Suprapubic skin (tissue), 4 donors: ENCODE results near the gene RAD51C. TPM values are rescaled to one million over a fixed set of nuclear protein-coding genes. Genes with fewer than 3 reads are reported as not detected.
"Not testable (repeated sequence)": the region's sequence is repeated elsewhere in the genome, so short reads cannot be mapped to it uniquely, and the experiment has no call there.

Source experiments
- DNase-seq, 2 donors: peaks; one replicate each; pipeline ENCODE4 v3.0.0-alpha.2; 2019; ENCODE audit warnings: low spot score in 2 of 2
- H3K27ac ChIP-seq: fragments of 200-600 bp; sonication (generic); one replicate; pipeline ENCODE4 v1.5.1; 2019
- H3K27me3 ChIP-seq: fragments of 200-600 bp; sonication (generic); one replicate; pipeline ENCODE4 v1.5.1; 2019
- H3K36me3 ChIP-seq: fragments of 200-600 bp; sonication (generic); one replicate; pipeline ENCODE4 v1.5.1; 2019
- H3K4me1 ChIP-seq: fragments of 200-600 bp; sonication (generic); one replicate; pipeline ENCODE4 v1.5.1; 2019
- H3K4me3 ChIP-seq: fragments of 200-600 bp; sonication (generic); one replicate; pipeline ENCODE4 v1.5.1; 2019; ENCODE audit warnings: mild to moderate bottlenecking
- H3K9me3 ChIP-seq: fragments of 200-600 bp; sonication (generic); one replicate; pipeline ENCODE4 v1.5.1; 2019
- EP300 ChIP-seq: sonication (generic); formaldehyde crosslinking; IDR thresholded peaks from one replicate; pipeline ENCODE4 v1.6.1; 2017; ENCODE audit warnings: antibody characterized with exemption
- POLR2A ChIP-seq, 2 donors: fragments of 450-650 bp; IDR thresholded peaks; one replicate each; pipeline ENCODE4 v1.6.1; 2017; ENCODE audit warnings: antibody characterized with exemption in 2 of 2, mild to moderate bottlenecking in 2 of 2, moderate library complexity in 2 of 2
- POLR2AphosphoS5 ChIP-seq, 3 donors: sonication (generic); formaldehyde crosslinking; IDR thresholded peaks; one replicate each; pipeline ENCODE4 v1.6.1; 2017; ENCODE audit warnings: antibody characterized with exemption in 3 of 3
- WGBS: methylation state at CpG from one replicate; pipeline ENCODE4 v1.1.5; 2018; 5-methylcytosine and 5-hydroxymethylcytosine counted together
- total RNA-seq, 4 donors: library from RNA; depleted of rRNA; stranded (reverse); fragments of >200 nt; gene quantifications; one replicate each; pipeline ENCODE4 v1.1.0, GENCODE V29; 2016
- TF ChIP-seq, protein P1 (sequence below), 2 donors: fragments of 200-600 bp in 1 of 2; fragments of 450-650 bp in 1 of 2; sonication (generic) in 1 of 2; IDR thresholded peaks; one replicate each; pipeline ENCODE4 v1.5.1; 2016 to 2019; ENCODE audit warnings: antibody characterized with exemption in 2 of 2, mild to moderate bottlenecking in 1 of 2, moderate library complexity in 1 of 2

The RAD51C gene
- total RNA-seq, 4 donors from 2014 or later = 9.5 to 21.2 (median 11.8) TPM

DNA sequence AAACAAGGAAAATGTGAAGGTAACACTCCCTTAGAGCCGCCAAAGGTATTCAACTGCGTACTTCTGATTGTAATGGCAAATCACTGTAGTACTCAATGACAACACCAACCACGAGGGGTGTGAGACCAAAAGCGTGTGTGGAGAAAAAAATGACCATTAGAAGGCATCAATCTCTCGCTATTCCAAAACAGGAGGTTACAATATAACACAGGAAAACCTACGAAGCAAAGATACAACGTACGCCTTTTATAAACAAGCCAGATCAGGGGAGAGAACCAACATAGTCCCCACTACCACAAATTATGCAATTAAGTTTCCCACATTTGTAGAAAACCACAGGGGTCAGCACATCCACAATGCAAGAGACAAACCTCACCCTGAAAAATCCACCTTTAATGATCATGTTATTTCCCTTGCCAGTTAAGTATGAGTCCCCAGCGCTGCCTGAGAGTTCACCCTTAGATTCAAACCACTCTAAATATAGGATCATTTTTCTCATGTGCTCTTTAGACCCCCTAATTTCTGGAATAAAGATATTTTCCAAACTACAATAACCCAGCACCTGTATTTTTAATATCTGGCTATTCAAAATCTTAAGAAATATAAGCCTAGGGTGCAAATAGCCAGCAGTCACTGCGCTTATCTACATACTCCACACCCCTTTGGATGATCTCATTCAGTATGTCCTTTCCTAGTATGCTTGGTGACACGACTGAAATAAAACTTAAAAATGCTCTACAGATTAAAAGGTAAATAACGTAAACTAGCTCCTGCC lies 13.0 kb upstream of the RAD51C start:
- peak overlapping the region; percentile 19 for H3K27ac ChIP-seq
- WGBS = 42% methylated on average over 12 of the region's 12 CpGs
- TF ChIP-seq, protein P1, sequence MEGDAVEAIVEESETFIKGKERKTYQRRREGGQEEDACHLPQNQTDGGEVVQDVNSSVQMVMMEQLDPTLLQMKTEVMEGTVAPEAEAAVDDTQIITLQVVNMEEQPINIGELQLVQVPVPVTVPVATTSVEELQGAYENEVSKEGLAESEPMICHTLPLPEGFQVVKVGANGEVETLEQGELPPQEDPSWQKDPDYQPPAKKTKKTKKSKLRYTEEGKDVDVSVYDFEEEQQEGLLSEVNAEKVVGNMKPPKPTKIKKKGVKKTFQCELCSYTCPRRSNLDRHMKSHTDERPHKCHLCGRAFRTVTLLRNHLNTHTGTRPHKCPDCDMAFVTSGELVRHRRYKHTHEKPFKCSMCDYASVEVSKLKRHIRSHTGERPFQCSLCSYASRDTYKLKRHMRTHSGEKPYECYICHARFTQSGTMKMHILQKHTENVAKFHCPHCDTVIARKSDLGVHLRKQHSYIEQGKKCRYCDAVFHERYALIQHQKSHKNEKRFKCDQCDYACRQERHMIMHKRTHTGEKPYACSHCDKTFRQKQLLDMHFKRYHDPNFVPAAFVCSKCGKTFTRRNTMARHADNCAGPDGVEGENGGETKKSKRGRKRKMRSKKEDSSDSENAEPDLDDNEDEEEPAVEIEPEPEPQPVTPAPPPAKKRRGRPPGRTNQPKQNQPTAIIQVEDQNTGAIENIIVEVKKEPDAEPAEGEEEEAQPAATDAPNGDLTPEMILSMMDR (IDR thresholded peaks at IDR 0.05) = no peak
- TF ChIP-seq POLR2AphosphoS5 (IDR thresholded peaks at IDR 0.05) = peak in 1 of 3 donors; percentile 45

DNA sequence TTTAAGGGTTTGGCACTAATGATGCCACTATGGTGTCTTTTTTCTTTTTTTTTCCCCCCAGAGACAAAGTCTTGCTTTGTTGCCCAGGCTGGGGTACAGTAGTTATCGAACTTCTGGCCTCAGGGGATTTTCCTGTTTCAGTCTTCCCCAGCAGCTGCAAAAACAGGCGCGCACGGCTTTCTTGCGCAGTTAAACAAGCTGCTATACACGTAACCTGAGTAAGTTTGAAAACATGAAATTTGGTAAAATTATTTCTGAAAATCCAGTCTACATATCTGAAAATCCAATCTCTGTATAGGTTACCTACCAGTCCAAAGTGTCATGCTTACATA lies 12.4 kb upstream of the RAD51C start:
- H3K4me3 ChIP-seq = no peak overlapping the region
- H3K4me1 ChIP-seq = no peaks in the 10 kb centered on the region
- H3K9me3 ChIP-seq = no peaks in the 10 kb centered on the region
- H3K27ac ChIP-seq = peak overlapping the region; percentile 19
- H3K27me3 ChIP-seq = peaks cover 3% of the 10 kb centered on the region
- TF ChIP-seq POLR2A (IDR thresholded peaks at IDR 0.05) (no peak), EP300 (no peak), POLR2AphosphoS5 (IDR thresholded peaks at IDR 0.05) (no peak)
- TF ChIP-seq, protein P1 (IDR thresholded peaks at IDR 0.05) = no peak
- 68% methylated on average over 6 of the region's 6 CpGs for WGBS
- DNase-seq = no peak
- no peaks in the 10 kb centered on the region for H3K36me3 ChIP-seq

More for the DNA sequence above, 13.0 kb upstream of the RAD51C start:
- no peaks in the 10 kb centered on the region for H3K9me3 ChIP-seq
- no peak for DNase-seq
- H3K27me3 ChIP-seq = peaks cover 3% of the 10 kb centered on the region
- H3K36me3 ChIP-seq = no peaks in the 10 kb centered on the region
- no peak overlapping the region for H3K4me3 ChIP-seq
- no peaks in the 10 kb centered on the region for H3K4me1 ChIP-seq

DNA sequence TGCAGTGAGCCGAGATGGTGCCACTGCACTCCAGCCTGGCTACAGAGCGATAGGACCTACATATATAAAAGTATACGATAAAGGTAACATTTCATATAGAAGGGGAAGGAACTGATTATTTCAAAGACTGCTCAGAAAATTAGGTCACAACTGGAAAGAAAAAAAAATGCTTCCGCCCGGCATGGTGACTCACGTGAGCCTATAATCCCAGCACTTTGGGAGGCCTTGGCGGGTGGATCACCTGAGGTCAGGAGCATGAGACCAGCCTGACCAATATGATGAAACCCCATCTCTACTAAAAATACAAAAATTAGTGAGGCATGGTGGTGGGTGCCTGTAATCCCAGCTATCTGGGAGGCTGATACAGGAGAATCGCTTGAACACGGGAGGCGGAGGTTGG lies 8.4 kb upstream of the RAD51C start:
- H3K4me1 ChIP-seq = no peaks in the 10 kb centered on the region
- no peak for TF ChIP-seq POLR2A (IDR thresholded peaks at IDR 0.05)

DNA sequence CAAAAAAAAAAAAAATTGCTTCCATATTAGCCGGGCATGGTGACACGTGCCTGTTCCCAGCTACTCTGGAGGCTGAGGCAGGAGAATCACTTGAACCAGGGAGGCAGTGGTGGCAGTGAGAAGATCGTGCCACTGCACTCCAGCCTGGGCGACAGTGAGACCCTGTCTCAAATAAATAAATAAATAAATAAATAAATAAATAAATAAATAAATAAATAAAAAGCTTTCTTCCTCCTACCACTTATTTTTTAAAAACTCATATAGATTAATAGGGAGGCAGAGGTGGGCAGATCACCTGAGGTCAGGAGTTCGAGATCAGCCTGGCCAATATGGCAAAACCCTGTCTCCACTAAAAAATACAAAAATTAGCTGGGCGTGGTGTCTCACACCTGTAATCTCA lies 7.9 kb upstream of the RAD51C start:
- WGBS = 88% methylated on average over 6 of the region's 6 CpGs
- H3K36me3 ChIP-seq, H3K9me3 ChIP-seq, H3K4me1 ChIP-seq, H3K27me3 ChIP-seq, H3K4me3 ChIP-seq, H3K27ac ChIP-seq, DNase-seq: not testable (repeated sequence)

More for the DNA sequence above, 8.4 kb upstream of the RAD51C start:
- no peaks in the 10 kb centered on the region for H3K36me3 ChIP-seq
- no peaks in the 10 kb centered on the region for H3K27me3 ChIP-seq
- H3K9me3 ChIP-seq = no peaks in the 10 kb centered on the region
- 91% methylated on average over 10 of the region's 10 CpGs for WGBS
- no peak for DNase-seq
- H3K4me3 ChIP-seq = no peak overlapping the region
- no peak overlapping the region for H3K27ac ChIP-seq

DNA sequence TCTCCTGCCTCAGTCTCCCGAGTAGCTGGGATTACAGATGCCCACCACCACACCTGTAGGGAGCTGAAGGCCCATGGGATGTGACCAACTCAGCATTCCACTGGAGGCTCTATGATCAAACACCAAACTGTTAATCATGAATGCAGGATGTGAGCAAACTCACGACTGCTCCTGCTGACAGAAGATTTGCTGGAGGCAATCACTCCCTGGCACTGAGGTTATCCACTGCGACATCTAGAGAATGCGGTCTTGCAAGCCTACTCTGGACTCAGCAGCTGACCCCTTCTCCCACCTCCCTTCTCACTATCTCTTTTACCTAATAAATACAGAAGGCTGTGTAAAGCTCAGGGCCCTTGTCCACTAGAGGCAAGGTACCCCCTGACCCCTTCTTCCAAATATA lies 5.4 kb upstream of the RAD51C start:
- Histone ChIP-seq H3K4me3 (no peak overlapping the region), H3K36me3 (no peaks in the 10 kb centered on the region), H3K27ac (no peak overlapping the region), H3K27me3 (no peaks in the 10 kb centered on the region), H3K9me3 (no peaks in the 10 kb centered on the region), H3K4me1 (no peaks in the 10 kb centered on the region)
- TF ChIP-seq POLR2AphosphoS5 (IDR thresholded peaks at IDR 0.05) (no peak), EP300 (no peak), POLR2A (IDR thresholded peaks at IDR 0.05) (no peak)
- TF ChIP-seq, protein P1 (IDR thresholded peaks at IDR 0.05) = no peak
- DNase-seq = no peak
- 39% methylated on average over 3 of the region's 4 CpGs for WGBS

DNA sequence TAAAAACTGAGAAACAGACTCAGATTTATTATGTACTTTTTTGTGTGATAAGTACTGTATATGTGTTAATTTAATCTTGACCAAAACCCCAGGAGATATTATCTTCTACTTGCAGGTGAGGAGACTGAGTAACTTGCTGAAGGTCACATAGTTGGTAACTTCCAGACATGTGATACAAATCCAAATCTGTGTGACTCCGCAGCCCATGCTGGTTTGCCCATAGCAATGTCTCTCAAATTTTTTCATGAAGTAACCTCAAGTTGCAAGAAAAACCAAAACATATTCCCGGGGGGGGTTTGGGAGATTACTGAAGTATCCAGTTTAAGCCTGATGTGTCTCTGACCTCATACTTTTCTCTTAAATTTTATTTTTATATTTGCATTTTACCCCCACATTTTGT lies 3.9 kb upstream of the RAD51C start:
- H3K4me3 ChIP-seq = no peak overlapping the region
- H3K4me1 ChIP-seq = peaks cover 13% of the 10 kb centered on the region
- no peaks in the 10 kb centered on the region for H3K36me3 ChIP-seq
- no peaks in the 10 kb centered on the region for H3K27me3 ChIP-seq
- H3K27ac ChIP-seq = no peak overlapping the region
- 88% methylated on average over 2 of the region's 2 CpGs for WGBS
- no peak for DNase-seq
- H3K9me3 ChIP-seq = no peaks in the 10 kb centered on the region
- TF ChIP-seq POLR2AphosphoS5 (IDR thresholded peaks at IDR 0.05) = no peak

GRCh38 chr17:58690033-58690432 lies 2.4 kb upstream of the RAD51C start:
- peaks cover 16% of the 10 kb centered on the region for H3K4me1 ChIP-seq
- not testable (repeated sequence) for H3K9me3 ChIP-seq, H3K4me3 ChIP-seq, H3K27ac ChIP-seq, H3K36me3 ChIP-seq, DNase-seq, H3K27me3 ChIP-seq
- 95% methylated on average over 7 of the region's 7 CpGs for WGBS
